Bronchial epithelial cell (primary cell): ENCODE data around the gene C16orf92. TPM values are rescaled to one million over a fixed set of nuclear protein-coding genes. Genes with fewer than 3 reads are reported as not detected.

Source experiments
- DNase-seq: peaks from one replicate; pipeline ENCODE4 v3.0.0-alpha.2; 2010; ENCODE audit warnings: low read depth
- FAIRE-seq: peaks from 2 replicates; lab custom pipeline; 2011; peaks lifted over from hg19 to GRCh38; lab: Jason Lieb, UNC
- H3K27me3 ChIP-seq: 2 replicates; pipeline ENCODE4 v1.5.1; 2011; ENCODE audit warnings: low read length; ENCODE audit not compliant: control insufficient read depth, insufficient read depth
- H3K36me3 ChIP-seq: 2 replicates; pipeline ENCODE4 v1.5.1; 2011; ENCODE audit warnings: low read length; ENCODE audit not compliant: control insufficient read depth, insufficient read depth
- H3K4me3 ChIP-seq: 2 replicates; pipeline ENCODE4 v1.5.1; 2011; ENCODE audit warnings: mild to moderate bottlenecking, low read depth, low read length, control low read depth
- total RNA-seq: library from RNA; depleted of rRNA; stranded (reverse); fragments of >200 nt; gene quantifications from 2 replicates; pipeline ENCODE4 v1.2.1, GENCODE V29; 2014
- TF ChIP-seq, protein P1 (sequence below): IDR thresholded peaks from 2 replicates; pipeline ENCODE4 v1.5.1; 2011; ENCODE audit warnings: mild to moderate bottlenecking, moderate library complexity, low read length, control low read depth, inconsistent platforms; ENCODE audit not compliant: insufficient read depth, severe bottlenecking

The C16orf92 gene
- total RNA-seq, 1 donor from 2014 or later, result not detected

DNA sequence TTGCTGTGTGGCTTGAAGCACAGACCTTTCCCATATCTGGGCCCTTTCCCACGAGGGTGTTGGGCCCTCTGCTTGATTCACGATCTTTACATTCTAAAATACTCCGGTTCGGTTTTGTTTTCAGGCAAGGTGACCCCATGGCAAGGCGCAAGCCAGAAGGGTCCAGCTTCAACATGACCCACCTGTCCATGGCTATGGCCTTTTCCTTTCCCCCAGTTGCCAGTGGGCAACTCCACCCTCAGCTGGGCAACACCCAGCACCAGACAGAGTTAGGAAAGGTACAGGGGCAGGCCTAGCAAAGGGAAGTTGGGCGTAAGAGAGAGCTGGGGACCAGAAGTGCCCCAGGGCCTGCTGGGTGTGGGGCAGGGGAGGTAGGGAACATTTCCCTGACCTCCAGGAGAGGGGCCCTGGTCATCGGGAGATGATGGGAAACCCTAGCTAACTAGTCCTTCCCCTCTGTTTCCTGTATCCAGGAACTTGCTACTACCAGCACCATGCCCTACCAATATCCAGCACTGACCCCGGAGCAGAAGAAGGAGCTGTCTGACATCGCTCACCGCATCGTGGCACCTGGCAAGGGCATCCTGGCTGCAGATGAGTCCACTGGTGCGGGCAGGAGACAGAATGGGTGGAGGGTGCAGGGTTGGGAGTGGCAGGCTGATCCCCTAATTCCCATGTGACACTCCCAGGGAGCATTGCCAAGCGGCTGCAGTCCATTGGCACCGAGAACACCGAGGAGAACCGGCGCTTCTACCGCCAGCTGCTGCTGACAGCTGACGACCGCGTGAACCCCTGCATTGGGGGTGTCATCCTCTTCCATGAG is 44.0 kb downstream of the C16orf92 start:
- FAIRE-seq, result no peak
- no peak for DNase-seq
- peaks cover 41% of the 10 kb centered on the region for H3K36me3 ChIP-seq
- TF ChIP-seq, protein P1, sequence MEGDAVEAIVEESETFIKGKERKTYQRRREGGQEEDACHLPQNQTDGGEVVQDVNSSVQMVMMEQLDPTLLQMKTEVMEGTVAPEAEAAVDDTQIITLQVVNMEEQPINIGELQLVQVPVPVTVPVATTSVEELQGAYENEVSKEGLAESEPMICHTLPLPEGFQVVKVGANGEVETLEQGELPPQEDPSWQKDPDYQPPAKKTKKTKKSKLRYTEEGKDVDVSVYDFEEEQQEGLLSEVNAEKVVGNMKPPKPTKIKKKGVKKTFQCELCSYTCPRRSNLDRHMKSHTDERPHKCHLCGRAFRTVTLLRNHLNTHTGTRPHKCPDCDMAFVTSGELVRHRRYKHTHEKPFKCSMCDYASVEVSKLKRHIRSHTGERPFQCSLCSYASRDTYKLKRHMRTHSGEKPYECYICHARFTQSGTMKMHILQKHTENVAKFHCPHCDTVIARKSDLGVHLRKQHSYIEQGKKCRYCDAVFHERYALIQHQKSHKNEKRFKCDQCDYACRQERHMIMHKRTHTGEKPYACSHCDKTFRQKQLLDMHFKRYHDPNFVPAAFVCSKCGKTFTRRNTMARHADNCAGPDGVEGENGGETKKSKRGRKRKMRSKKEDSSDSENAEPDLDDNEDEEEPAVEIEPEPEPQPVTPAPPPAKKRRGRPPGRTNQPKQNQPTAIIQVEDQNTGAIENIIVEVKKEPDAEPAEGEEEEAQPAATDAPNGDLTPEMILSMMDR, result no peak
- H3K27me3 ChIP-seq, result no peaks in the 10 kb centered on the region
- H3K4me3 ChIP-seq, result peak overlapping the region; percentile 97

DNA sequence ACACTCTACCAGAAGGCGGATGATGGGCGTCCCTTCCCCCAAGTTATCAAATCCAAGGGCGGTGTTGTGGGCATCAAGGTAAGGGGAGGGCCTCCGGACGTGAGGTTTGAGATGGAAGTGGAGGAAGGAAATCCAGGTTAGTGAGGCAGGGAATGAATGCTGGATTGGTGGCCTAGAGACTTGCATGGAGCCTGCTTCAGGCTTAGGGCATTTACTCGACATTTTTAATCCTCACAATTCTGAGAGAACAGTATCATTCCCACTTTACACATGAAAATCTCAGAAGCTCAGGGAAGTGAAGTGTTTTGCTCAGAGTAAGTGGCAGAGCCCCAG is 44.6 kb downstream of the C16orf92 start:
- FAIRE-seq (no peak), DNase-seq (no peak)
- Histone ChIP-seq H3K36me3 (peaks cover 41% of the 10 kb centered on the region), H3K27me3 (no peaks in the 10 kb centered on the region), H3K4me3 (peak overlapping the region; percentile 97)
- TF ChIP-seq, protein P1, result no peak

DNA sequence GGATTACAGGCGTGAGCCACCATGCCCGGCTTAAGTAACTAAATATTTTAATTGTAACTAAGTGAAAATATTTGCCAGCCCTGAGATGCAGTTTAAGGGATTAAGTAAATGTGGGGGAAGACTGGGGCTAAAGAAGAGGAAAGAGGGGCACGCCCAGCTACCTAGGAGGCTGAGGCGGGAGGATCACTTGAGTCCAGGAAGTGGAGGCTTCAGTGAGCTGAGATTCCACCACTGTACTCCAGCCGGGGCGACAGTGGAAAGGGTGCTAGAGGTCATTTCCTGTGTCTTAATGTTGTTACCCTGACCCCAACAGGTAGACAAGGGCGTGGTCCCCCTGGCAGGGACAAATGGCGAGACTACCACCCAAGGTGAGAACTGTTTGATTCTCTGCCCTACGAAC is 45.3 kb downstream of the C16orf92 start:
- H3K36me3 ChIP-seq, result peaks cover 41% of the 10 kb centered on the region
- H3K4me3 ChIP-seq, result no peak overlapping the region
- no peak for FAIRE-seq
- TF ChIP-seq, protein P1, result no peak
- no peak for DNase-seq
- no peaks in the 10 kb centered on the region for H3K27me3 ChIP-seq

DNA sequence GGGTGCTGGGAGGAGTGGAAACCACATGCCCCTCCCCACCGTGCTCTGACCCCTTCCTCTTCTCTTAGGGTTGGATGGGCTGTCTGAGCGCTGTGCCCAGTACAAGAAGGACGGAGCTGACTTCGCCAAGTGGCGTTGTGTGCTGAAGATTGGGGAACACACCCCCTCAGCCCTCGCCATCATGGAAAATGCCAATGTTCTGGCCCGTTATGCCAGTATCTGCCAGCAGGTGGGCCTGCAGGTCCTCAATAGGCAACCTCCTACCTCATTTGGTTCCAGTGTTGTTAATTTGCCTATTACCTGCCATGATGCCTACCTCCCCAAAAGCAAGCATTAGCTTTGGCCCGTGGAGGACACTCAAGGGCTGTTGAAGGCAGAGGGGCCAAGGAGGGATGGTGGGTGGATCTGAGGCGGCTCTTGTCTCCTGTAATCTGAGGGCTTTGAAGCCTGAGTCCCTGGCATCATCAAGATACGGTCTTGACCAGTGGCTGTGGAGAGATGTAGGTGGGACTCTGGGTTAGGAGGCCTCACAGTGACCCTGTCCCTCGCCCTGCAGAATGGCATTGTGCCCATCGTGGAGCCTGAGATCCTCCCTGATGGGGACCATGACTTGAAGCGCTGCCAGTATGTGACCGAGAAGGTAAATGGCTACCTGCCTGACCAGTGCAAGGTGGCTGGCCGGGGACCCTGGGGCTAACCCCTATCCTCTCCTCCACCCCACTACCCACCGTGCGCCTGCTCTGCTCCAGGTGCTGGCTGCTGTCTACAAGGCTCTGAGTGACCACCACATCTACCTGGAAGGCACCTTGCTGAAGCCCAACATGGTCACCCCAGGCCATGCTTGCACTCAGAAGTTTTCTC is 46.0 kb downstream of the C16orf92 start:
- FAIRE-seq, result no peak
- H3K36me3 ChIP-seq, result peaks cover 41% of the 10 kb centered on the region
- no peaks in the 10 kb centered on the region for H3K27me3 ChIP-seq
- no peak overlapping the region for H3K4me3 ChIP-seq
- TF ChIP-seq, protein P1, result peak; percentile 66
- peak; percentile 18 for DNase-seq

DNA sequence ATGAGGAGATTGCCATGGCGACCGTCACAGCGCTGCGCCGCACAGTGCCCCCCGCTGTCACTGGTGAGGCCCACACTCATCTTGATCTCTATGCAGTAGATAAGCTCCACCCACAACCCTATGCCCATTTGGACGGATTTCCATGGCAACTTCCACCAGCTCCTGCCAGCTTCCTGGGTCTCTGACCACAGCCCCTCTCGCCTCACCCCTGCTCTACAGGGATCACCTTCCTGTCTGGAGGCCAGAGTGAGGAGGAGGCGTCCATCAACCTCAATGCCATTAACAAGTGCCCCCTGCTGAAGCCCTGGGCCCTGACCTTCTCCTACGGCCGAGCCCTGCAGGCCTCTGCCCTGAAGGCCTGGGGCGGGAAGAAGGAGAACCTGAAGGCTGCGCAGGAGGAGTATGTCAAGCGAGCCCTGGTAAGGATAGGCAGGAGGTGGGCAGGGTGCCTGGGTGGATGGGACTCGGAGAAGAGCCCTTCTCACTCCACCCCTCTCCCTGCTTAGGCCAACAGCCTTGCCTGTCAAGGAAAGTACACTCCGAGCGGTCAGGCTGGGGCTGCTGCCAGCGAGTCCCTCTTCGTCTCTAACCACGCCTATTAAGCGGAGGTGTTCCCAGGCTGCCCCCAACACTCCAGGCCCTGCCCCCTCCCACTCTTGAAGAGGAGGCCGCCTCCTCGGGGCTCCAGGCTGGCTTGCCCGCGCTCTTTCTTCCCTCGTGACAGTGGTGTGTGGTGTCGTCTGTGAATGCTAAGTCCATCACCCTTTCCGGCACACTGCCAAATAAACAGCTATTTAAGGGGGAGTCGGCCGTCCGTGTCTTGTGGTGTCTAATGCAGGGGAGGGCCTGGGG is 46.8 kb downstream of the C16orf92 start:
- DNase-seq (no peak), FAIRE-seq (no peak)
- TF ChIP-seq, protein P1, result no peak
- Histone ChIP-seq H3K36me3 (peaks cover 41% of the 10 kb centered on the region), H3K4me3 (no peak overlapping the region), H3K27me3 (no peaks in the 10 kb centered on the region)
